ENCODE measurements around the gene TSPYL1.

- TF ChIP-seq EZH2 (IDR thresholded peaks at IDR 0.05; ENCODE audit: insufficient read depth, poor library complexity, severe bottlenecking): no peak
- TF ChIP-seq EZH2phosphoT487 (IDR thresholded peaks at IDR 0.05; ENCODE audit: insufficient read depth, low read depth): no peak
Measured at GRCh38 chr6:116298273-116298672, 18.5 kb upstream of the TSPYL1 start.
